ENCODE results near the gene VPREB1. TPM values are rescaled to one million over a fixed set of nuclear protein-coding genes. Genes with fewer than 3 reads are reported as not detected.

The VPREB1 gene
- polyA plus RNA-seq, 3 donors: not detected

DNA sequence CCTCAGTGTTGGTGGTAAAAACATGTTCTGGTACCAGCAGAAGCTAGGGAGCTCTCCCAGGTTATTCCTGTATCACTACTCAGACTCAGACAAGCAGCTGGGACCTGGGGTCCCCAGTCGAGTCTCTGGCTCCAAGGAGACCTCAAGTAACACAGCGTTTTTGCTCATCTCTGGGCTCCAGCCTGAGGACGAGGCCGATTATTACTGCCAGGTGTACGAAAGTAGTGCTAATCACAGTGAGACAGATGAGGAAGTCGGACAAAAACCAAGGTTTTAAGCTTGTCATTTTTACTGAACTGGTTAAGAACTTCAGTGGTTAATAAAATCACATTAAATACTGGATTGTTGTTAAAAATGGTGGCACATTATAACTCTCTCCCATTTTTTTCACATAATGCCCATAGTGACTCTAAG, 42.6 kb upstream of the VPREB1 start:
- intact Hi-C loops (cut with micrococcal nuclease): no loop called here
- Histone ChIP-seq H3K4me3 (replicated peaks in 1 of 3; ENCODE audit: low read depth in 2 of 3, low read length in 3 of 3) (no peak overlapping the region), H3K79me2 (ENCODE audit: insufficient read depth, low read length) (no peaks in the 10 kb centered on the region), H3K27me3 (ENCODE audit: control insufficient read depth in 2 of 2, insufficient read depth in 2 of 2, low read length in 2 of 2) (peaks cover 6 to 25% of the 10 kb centered on the region in 2 donors), H3K4me1 (ENCODE audit: control insufficient read depth in 1 of 2, insufficient read depth in 2 of 2, low read length in 2 of 2) (no peaks in the 10 kb centered on the region), H3K4me2 (replicated peaks; ENCODE audit: extremely low read depth, low read length, poor library complexity, severe bottlenecking) (no peak overlapping the region), H2AFZ (ENCODE audit: insufficient read depth, low read depth, low read length, poor library complexity, severe bottlenecking) (peak overlapping the region; percentile 52), H3K9me3 (replicated peaks in 1 of 2; ENCODE audit: control insufficient read depth in 1 of 2, insufficient read depth in 1 of 2, low read length in 2 of 2) (no peaks in the 10 kb centered on the region), H3K9ac (ENCODE audit: insufficient read depth, low read length, poor library complexity, severe bottlenecking) (no peak overlapping the region), H4K20me1 (ENCODE audit: insufficient read depth, low read length) (no peaks in the 10 kb centered on the region), H3K27ac (ENCODE audit: low read depth in 1 of 2, low read length in 2 of 2) (no peak overlapping the region), H3K36me3 (replicated peaks in 1 of 2; ENCODE audit: control insufficient read depth in 1 of 2, insufficient read depth in 2 of 2, low read length in 2 of 2) (no peaks in the 10 kb centered on the region)
- H3K4me1 Mint-ChIP-seq: peaks cover 5% of the 10 kb centered on the region
- H3K9me3 Mint-ChIP-seq: peaks cover 0 to 5% (median 0%) of the 10 kb centered on the region in 7 donors
- H3K4me3 Mint-ChIP-seq: no peak overlapping the region
- H3K27me3 Mint-ChIP-seq (ENCODE audit: low read depth in 3 of 3): peaks cover 34 to 66% (median 42%) of the 10 kb centered on the region in 3 donors
- no peaks in the 10 kb centered on the region for H3K36me3 Mint-ChIP-seq
- DNase-seq: no peak
- no peak overlapping the region for H3K27ac Mint-ChIP-seq
- WGBS (ENCODE audit: insufficient coverage): 37% methylated on average over 5 of the region's 6 CpGs
- TF ChIP-seq, protein P1, sequence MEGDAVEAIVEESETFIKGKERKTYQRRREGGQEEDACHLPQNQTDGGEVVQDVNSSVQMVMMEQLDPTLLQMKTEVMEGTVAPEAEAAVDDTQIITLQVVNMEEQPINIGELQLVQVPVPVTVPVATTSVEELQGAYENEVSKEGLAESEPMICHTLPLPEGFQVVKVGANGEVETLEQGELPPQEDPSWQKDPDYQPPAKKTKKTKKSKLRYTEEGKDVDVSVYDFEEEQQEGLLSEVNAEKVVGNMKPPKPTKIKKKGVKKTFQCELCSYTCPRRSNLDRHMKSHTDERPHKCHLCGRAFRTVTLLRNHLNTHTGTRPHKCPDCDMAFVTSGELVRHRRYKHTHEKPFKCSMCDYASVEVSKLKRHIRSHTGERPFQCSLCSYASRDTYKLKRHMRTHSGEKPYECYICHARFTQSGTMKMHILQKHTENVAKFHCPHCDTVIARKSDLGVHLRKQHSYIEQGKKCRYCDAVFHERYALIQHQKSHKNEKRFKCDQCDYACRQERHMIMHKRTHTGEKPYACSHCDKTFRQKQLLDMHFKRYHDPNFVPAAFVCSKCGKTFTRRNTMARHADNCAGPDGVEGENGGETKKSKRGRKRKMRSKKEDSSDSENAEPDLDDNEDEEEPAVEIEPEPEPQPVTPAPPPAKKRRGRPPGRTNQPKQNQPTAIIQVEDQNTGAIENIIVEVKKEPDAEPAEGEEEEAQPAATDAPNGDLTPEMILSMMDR (IDR thresholded peaks at IDR 0.05): no peak

DNA sequence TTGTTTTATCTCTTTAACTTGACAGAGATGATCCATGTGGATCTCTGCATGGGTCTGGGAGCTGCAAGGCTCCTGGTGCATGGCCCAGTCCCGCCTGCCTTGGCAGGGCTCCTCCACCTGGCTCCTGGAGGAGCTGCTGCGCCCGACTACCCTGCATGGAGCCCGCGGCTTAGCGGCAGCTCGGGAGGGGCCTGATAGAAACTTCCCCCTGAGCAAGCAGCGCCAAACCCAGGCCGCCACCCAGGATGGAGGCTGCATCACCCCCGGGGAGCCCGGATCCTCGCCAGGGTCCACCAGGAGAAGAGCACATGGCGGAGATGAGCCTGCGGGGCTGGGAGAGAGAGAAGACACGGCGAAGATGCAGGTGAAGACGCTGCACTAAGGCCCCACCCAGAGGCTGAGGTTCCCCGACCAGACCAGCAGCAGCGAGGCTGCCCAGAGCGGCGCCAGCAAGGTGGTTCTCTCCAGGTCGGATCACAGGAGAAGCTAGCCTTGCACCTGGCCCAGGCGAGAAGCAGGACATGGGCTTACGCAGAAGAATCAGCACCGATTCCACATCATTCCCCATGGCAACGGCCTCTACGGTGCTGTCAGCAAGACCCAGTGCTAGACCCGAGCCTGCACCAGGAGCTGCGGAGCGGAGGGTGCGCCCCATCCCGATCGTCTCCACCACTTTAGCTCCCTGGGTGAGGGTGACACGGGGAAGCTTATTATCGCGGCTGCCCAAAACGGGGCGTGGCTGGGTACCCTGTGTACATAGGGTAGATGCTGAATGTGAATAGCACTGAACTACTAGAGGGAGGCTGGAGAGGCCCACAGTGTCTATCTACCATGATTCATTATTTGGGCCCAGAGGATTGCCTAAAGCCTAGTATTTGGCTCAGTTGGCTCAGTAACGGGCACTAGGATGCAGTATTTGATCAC, 41.3 kb upstream of the VPREB1 start:
- TF ChIP-seq, protein P1 (IDR thresholded peaks at IDR 0.05): no peak
- Histone ChIP-seq H3K9me3 (replicated peaks in 1 of 2; ENCODE audit: control insufficient read depth in 1 of 2, insufficient read depth in 1 of 2, low read length in 2 of 2) (no peaks in the 10 kb centered on the region), H3K79me2 (ENCODE audit: insufficient read depth, low read length) (no peaks in the 10 kb centered on the region), H3K27ac (ENCODE audit: low read depth in 1 of 2, low read length in 2 of 2) (no peak overlapping the region), H3K4me2 (replicated peaks; ENCODE audit: extremely low read depth, low read length, poor library complexity, severe bottlenecking) (no peak overlapping the region), H3K27me3 (ENCODE audit: control insufficient read depth in 2 of 2, insufficient read depth in 2 of 2, low read length in 2 of 2) (peaks cover 6 to 25% of the 10 kb centered on the region in 2 donors), H3K36me3 (replicated peaks in 1 of 2; ENCODE audit: control insufficient read depth in 1 of 2, insufficient read depth in 2 of 2, low read length in 2 of 2) (no peaks in the 10 kb centered on the region), H3K4me1 (ENCODE audit: control insufficient read depth in 1 of 2, insufficient read depth in 2 of 2, low read length in 2 of 2) (no peaks in the 10 kb centered on the region), H2AFZ (ENCODE audit: insufficient read depth, low read depth, low read length, poor library complexity, severe bottlenecking) (no peak overlapping the region), H3K9ac (ENCODE audit: insufficient read depth, low read length, poor library complexity, severe bottlenecking) (no peak overlapping the region), H4K20me1 (ENCODE audit: insufficient read depth, low read length) (no peaks in the 10 kb centered on the region), H3K4me3 (replicated peaks in 1 of 3; ENCODE audit: low read depth in 2 of 3, low read length in 3 of 3) (no peak overlapping the region)
- peaks cover 32 to 67% (median 44%) of the 10 kb centered on the region in 3 donors for H3K27me3 Mint-ChIP-seq (ENCODE audit: low read depth in 3 of 3)
- H3K9me3 Mint-ChIP-seq: peaks cover 0 to 5% (median 0%) of the 10 kb centered on the region in 7 donors
- no peaks in the 10 kb centered on the region for H3K36me3 Mint-ChIP-seq
- DNase-seq: no peak
- intact Hi-C loops (cut with micrococcal nuclease): no loop called here
- 54% methylated on average over 32 of the region's 39 CpGs for WGBS (ENCODE audit: insufficient coverage)
- no peak overlapping the region for H3K4me3 Mint-ChIP-seq
- H3K4me1 Mint-ChIP-seq: peaks cover 10% of the 10 kb centered on the region
- no peak overlapping the region for H3K27ac Mint-ChIP-seq
